Pancreas (tissue), 10 donors: ENCODE data around the gene NKX1-1. TPM values are rescaled to one million over a fixed set of nuclear protein-coding genes. Genes with fewer than 3 reads are reported as not detected.

Experiments
- ATAC-seq, 4 donors: fragments of 200-7000 bp; cut with Tn5 transposase; one replicate each; pipeline versions ENCODE4 v1.8.0 to v1.9.1; 2020; ENCODE audit warnings: mild to moderate bottlenecking in 4 of 4, moderate library complexity in 4 of 4
- DNase-seq, 6 donors: peaks; one replicate each; pipeline ENCODE4 v3.0.0-alpha.2; 2020
- FAIRE-seq: peaks from 2 replicates; lab custom pipeline; 2012; peaks lifted over from hg19 to GRCh38; lab: Jason Lieb, UNC
- H3K27ac ChIP-seq, 4 donors: fragments of 200-600 bp; sonication (generic); 1 replicate in 3 of 4; 2 replicates in 1 of 4; pipeline versions ENCODE4 v1.5.0 to v1.8.0; 2020
- H3K27me3 ChIP-seq, 4 donors: fragments of 200-600 bp; one replicate each; pipeline ENCODE4 v1.8.0; 2021
- H3K36me3 ChIP-seq, 3 donors: fragments of 200-600 bp; sonication (generic) in 1 of 3; one replicate each; pipeline versions ENCODE4 v1.5.0 to v1.8.0; 2020 to 2021
- H3K4me1 ChIP-seq, 3 donors: fragments of 200-600 bp; one replicate each; pipeline ENCODE4 v1.8.0; 2021
- H3K4me3 ChIP-seq, 4 donors: fragments of 200-600 bp; sonication (generic) in 2 of 4; one replicate each; pipeline versions ENCODE4 v1.5.0 to v1.8.0; 2020 to 2021
- H3K9me3 ChIP-seq, 4 donors: fragments of 200-600 bp; one replicate each; pipeline ENCODE4 v1.8.0; 2021
- WGBS, 2 donors: extraction: QIAGEN DNeasy Blood & Tissue Kit; methylation state at CpG; one replicate each; pipeline ENCODE4 v1.1.7; 2013; 5-methylcytosine and 5-hydroxymethylcytosine counted together
- intact Hi-C, 3 donors: fragments of 100-400 bp; cut with DNase I; formaldehyde crosslinking; loops; one replicate each; pipeline versions ENCODE4 v1.11.1 to v1.14.2; 2022
- polyA plus RNA-seq, 2 donors: library from polyadenylated mRNA; stranded (reverse); fragments of 200-250 nt; gene quantifications; one replicate each; pipeline ENCODE4 v1.2.3, GENCODE V29; 2013
- total RNA-seq, 6 donors: library from RNA; stranded (reverse); fragmentation: NEBNext Ultra II Directional in 4 of 6; extraction: Animal tissue kit (Norgen Biotek cat#: 25700) in 4 of 6; gene quantifications; one replicate each; pipeline versions ENCODE4 v1.2.1 to v1.2.4, GENCODE V29; 2021 to 2023
- TF ChIP-seq, protein P1 (sequence below), 4 donors: fragments of 200-600 bp; sonication (generic) in 3 of 4; IDR thresholded peaks; one replicate each; pipeline versions ENCODE4 v1.5.0 to v1.8.0; 2021; ENCODE audit warnings: antibody characterized with exemption in 4 of 4
- donor health status: healthy with polysubstance abuse.
- donor health status: DM: no; HTN: no; CAD: no; lungs with moderate emphysema.
- donor health status: DM: no; HTN: no; CAD: no.
- donor health status: control.
- donor health status: control.
- donor health status: Bipolar disorder and iron deficiency.
- donor health status: DM: yes; HTN: yes; CAD: no.
- donor health status: DM: no; HTN: no; CAD: no.
- donor health status: DM: no; HTN: no; CAD: no.
- donor health status: DM: yes; HTN: yes; CAD: no.

NKX1-1 gene
- total and polyA plus RNA-seq, 8 donors: not detected

DNA sequence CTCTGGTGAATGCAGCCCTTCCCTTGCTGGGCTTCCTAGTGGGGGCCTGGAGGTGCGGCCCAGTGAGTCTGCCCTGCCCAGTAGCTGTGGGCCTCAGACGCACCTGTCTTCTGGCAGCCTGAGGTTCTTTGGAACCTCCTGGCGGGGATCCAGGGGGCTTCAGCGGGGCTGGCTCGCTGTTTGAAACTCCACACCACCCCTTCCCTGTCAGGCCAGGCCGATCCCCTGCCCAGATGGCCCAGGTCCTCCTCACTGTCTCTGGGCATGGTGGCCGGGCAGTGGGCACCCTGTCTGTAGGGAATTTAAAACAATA lies 10.7 kb upstream of the NKX1-1 start:
- Histone ChIP-seq H3K9me3 (no peaks in the 10 kb centered on the region), H3K36me3 (no peaks in the 10 kb centered on the region), H3K27me3 (peaks cover 0 to 18% (median 3%) of the 10 kb centered on the region in 4 donors), H3K4me3 (no peak overlapping the region), H3K27ac (no peak overlapping the region), H3K4me1 (no peaks in the 10 kb centered on the region)
- 54 to 57% methylated on average over 7 of the region's 7 CpGs for WGBS, 2 donors
- FAIRE-seq: no peak
- intact Hi-C loops: no loop called here
- no peak for ATAC-seq
- TF ChIP-seq, protein P1, sequence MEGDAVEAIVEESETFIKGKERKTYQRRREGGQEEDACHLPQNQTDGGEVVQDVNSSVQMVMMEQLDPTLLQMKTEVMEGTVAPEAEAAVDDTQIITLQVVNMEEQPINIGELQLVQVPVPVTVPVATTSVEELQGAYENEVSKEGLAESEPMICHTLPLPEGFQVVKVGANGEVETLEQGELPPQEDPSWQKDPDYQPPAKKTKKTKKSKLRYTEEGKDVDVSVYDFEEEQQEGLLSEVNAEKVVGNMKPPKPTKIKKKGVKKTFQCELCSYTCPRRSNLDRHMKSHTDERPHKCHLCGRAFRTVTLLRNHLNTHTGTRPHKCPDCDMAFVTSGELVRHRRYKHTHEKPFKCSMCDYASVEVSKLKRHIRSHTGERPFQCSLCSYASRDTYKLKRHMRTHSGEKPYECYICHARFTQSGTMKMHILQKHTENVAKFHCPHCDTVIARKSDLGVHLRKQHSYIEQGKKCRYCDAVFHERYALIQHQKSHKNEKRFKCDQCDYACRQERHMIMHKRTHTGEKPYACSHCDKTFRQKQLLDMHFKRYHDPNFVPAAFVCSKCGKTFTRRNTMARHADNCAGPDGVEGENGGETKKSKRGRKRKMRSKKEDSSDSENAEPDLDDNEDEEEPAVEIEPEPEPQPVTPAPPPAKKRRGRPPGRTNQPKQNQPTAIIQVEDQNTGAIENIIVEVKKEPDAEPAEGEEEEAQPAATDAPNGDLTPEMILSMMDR (IDR thresholded peaks at IDR 0.05): no peak
- peak in 3 of 6 donors; percentile 6 to 60 (median 35) for DNase-seq

DNA sequence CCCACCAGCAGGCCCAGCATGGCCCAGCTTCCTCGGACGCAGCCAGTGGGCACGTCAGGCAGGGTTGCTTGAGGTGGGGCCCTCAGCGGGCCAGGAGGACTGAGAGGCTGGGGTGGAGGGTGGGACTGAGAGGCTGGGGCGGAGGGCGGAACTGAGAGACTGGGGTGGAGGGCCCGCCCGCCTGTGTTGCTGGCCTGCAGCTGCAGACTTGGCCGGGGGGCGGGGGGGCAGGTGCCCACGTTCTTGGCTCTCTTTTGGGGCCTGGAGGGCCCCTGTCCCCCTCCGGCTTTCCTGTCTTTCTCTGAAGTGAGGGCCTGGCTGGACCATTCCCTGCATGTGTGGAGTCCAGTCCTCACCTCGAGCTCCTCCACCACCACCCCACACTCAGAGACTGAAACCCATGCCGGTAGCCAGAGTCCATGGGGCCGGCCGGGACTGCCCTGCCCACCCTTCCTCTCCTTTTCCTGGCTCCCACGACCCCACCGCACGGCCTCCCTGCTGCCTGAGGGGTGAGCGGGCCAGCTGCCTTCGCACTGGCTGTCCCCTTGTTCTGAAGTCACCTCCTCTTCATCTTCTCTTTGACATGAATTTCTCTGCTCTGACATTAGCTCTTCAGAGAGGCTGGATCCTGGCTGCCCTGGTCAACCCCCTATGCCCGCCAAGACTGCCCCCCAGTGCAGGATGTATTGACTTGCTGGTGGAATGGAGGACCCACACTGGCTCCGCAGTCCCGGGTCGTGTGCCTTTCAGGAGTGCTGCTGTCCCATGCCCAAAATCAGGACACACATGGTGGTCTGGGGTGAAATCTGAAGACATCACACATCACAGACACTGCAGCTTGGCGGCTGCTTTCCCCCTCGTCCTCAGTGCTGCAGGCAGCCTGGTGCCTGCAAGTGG lies 10.1 kb upstream of the NKX1-1 start:
- Histone ChIP-seq H3K27me3 (peaks cover 0 to 18% (median 3%) of the 10 kb centered on the region in 4 donors), H3K4me1 (no peaks in the 10 kb centered on the region), H3K27ac (no peak overlapping the region), H3K36me3 (no peaks in the 10 kb centered on the region), H3K4me3 (no peak overlapping the region), H3K9me3 (no peaks in the 10 kb centered on the region)
- TF ChIP-seq, protein P1 (IDR thresholded peaks at IDR 0.05): no peak
- 41 to 53% methylated on average over 23 to 27 of the region's 27 CpGs for WGBS, 2 donors
- ATAC-seq: no peak
- DNase-seq: peak in 3 of 6 donors; percentile 7 to 58 (median 51)
- no peak for FAIRE-seq
- intact Hi-C loops: no loop called here

DNA sequence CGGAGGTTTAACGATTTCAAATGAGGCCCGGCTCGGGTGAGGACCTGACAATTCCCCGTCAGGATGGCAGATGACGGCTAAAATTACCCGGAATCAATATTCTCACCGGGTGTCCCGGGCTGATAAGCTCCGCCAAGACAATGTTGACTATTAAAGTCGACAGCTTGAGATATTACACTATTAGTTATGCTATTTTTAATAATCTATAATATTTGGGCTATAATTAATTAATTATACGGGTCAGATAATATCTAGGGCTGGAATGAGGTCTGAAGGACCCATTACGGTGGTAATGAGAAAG lies 9.4 kb upstream of the NKX1-1 start:
- DNase-seq: peak in 1 of 6 donors; percentile 2
- WGBS, 2 donors: 23 to 27% methylated on average over 13 of the region's 13 CpGs
- no peak overlapping the region for H3K27ac ChIP-seq
- H3K36me3 ChIP-seq: no peaks in the 10 kb centered on the region
- no peak for FAIRE-seq
- TF ChIP-seq, protein P1 (IDR thresholded peaks at IDR 0.05): no peak
- peaks cover 0 to 18% (median 3%) of the 10 kb centered on the region in 4 donors for H3K27me3 ChIP-seq
- no peaks in the 10 kb centered on the region for H3K4me1 ChIP-seq
- no peaks in the 10 kb centered on the region for H3K9me3 ChIP-seq
- intact Hi-C loops: no loop called here
- ATAC-seq: no peak
- H3K4me3 ChIP-seq: no peak overlapping the region

DNA sequence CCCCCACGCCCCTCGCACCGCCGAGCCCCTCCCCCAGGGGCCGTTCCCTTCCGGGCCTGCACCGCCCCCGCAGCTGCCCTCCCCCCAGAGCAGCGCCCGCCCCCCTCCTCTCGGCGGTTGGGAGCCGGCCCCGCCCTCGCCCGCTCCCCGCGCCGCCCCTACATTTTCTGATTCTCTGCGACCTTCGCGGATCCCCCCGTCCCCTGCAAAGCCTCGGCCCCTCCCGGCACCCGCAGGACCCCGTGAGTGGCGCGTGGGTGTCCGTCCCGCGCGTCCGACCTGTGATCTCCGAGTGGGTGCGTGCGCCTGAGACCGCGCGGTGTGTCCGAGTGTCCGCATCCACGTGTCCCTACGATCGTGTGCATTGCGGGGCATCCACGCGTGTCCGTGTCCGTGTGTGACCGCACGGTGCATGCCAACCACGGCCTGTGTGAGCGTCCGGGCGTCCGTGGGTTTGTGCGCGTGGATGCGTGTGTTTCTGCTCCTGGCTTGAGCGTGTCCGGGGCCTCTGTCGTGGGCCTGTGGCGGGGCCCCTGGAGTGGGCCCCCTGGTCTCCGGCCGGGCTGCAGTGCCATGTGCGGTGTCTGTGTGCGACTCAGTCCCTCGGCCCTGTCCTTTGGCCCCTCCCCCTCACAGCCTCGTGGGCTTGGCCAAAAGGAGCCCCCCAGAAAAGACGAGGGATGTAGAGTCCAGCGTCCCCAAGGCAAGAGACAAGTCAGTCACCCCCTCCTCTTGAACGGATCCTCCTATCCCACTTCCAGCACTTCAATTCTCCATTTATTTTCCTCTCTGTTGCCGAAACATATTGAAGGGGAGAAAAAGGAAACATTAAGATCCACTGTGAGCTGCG lies 8.8 kb upstream of the NKX1-1 start:
- H3K4me1 ChIP-seq: no peaks in the 10 kb centered on the region
- no peak overlapping the region for H3K4me3 ChIP-seq
- WGBS, 2 donors: 35 to 36% methylated on average over 59 to 68 of the region's 75 CpGs
- no peak overlapping the region for H3K27ac ChIP-seq
- intact Hi-C loops: no loop called here
- TF ChIP-seq, protein P1 (IDR thresholded peaks at IDR 0.05): no peak
- peak in 3 of 6 donors; percentile 10 to 50 (median 42) for DNase-seq
- no peaks in the 10 kb centered on the region for H3K36me3 ChIP-seq
- FAIRE-seq: no peak
- no peak for ATAC-seq
- peaks cover 0 to 18% (median 3%) of the 10 kb centered on the region in 4 donors for H3K27me3 ChIP-seq
- no peaks in the 10 kb centered on the region for H3K9me3 ChIP-seq
